Stimulated activated CD4-positive, alpha-beta T cell treated with anti-CD3 and anti-CD28 coated beads, Interleukin-1b, Interleukin-23, amount 100 ng/mL, for 24 hours (primary cell): ENCODE measurements around the gene NDUFS3.
A peak's percentile ranks its signal among the peaks of the same experiment; 100 is the strongest.
"Not testable (repeated sequence)": the region's sequence is repeated elsewhere in the genome, so short reads cannot be mapped to it uniquely, and the experiment has no call there.

Source experiments
- DNase-seq, 4 experiments: peaks; one replicate each; pipeline ENCODE4 v3.0.0-alpha.2; 2020; ENCODE audit warnings: low read depth in 4 of 4, low spot score in 1 of 4

The NDUFS3 gene

DNA sequence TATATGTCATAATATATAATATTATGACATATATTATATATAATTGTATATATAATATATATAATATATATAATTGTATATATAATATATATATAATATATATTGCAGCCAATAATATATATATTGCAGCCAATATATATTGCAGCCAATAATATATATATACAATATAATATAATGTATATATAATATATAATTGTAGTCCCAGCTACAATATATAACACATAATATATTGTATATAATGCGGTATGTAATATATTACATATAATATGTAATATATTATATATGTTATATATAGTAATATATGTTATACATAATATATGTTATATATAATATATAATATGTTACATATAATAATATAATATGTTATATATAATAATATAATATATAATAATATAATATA lies 20.2 kb upstream of the NDUFS3 start:
- DNase-seq = no peak

GRCh38 chr11:47560426-47560825 lies 18.4 kb upstream of the NDUFS3 start:
- DNase-seq = no peak

GRCh38 chr11:47562393-47562792 lies 16.5 kb upstream of the NDUFS3 start:
- DNase-seq = not testable (repeated sequence)

DNA sequence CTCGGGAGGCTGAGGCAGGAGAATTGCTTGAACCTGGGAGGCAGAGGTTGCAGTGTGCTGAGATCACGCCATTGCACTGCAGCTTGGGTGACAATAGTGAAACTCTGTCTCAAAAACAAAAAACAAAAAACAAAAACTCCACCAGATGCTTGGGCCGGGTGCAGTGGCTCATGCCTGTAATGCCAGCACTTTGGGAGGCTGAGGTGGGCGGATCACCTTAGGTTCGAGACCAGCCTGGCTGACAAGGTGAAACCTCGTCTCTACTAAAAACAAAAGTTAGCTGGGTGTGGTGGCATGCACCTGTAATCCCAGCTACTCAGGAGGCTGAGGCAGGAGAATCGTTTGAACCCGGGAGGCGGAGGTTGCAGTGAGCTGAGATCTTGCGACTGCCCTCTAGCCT lies 14.5 kb upstream of the NDUFS3 start:
- not testable (repeated sequence) for DNase-seq

- no peak for DNase-seq
Observed at GRCh38 chr11:47564933-47565339, 13.9 kb upstream of the NDUFS3 start.

DNA sequence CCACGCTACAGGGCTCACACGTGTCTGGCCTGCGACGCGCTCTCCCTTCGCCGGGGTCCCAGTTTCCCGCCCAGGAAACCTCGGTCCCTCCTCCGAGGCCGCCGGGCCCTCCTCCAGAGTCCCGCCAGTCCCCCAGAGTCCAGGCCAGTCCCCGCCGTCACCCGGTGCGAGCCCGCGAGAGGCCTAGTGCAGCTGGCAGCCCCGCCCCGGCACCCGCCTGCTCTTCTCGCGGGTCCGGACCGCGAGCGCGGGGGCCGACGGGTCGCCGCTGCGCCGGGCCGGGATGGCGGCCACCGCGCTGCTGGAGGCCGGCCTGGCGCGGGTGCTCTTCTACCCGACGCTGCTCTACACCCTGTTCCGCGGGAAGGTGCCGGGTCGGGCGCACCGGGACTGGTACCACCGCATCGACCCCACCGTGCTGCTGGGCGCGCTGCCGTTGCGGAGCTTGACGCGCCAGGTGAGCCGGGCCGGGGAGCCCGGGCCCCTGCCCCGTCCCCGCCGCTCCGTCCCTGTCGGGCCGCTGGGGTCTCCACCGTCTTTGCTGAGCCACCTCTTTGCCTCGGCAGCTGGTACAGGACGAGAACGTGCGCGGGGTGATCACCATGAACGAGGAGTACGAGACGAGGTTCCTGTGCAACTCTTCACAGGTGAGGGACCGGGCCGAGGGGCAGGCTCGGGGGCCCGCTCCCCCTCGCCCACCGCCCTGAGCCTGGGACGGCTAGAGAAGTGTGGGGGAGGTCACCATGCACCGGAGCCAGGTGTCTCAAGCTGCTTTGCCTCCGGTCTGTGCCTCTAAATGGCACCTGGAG lies 13.3 kb upstream of the NDUFS3 start, which contains the start of gene PTPMT1:
PTPMT1 (plus strand) TSS at position 260 of the 809 bp plus-strand sequence; CDS start at position 284, 24 bp downstream.
- peak in 3 of 4 experiments; percentile 21 to 61 (median 56) for DNase-seq

DNA sequence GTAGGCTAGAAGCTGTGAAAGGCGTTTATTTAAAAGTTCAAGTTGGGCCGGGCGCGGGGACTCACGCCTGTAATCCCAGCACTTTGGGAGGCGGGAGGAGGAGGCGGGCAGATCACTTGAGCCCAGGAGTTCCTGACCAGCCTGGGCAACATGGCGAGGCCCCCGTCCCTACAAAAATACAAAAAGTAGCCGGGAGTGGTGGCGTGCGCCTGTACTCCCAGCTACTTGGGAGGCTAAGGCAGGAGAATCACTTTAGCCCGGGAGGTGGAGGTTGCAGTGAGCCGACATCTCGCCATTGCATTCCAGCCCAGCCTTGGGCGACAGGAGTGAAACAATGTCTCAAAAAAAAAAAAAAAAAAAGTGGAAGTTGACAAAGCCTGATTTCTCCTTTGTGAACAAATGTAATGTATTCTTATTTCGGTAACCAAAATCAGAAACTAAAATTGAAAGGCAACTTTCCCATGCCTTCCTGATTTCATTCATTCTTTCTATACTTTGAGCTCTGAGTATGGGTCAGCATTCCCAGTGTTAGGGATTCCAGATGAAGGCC lies 12.7 kb upstream of the NDUFS3 start:
- DNase-seq = peak in 1 of 4 experiments; percentile 7

- DNase-seq = no peak
Observed at GRCh38 chr11:47569646-47570045, 9.2 kb upstream of the NDUFS3 start.

DNA sequence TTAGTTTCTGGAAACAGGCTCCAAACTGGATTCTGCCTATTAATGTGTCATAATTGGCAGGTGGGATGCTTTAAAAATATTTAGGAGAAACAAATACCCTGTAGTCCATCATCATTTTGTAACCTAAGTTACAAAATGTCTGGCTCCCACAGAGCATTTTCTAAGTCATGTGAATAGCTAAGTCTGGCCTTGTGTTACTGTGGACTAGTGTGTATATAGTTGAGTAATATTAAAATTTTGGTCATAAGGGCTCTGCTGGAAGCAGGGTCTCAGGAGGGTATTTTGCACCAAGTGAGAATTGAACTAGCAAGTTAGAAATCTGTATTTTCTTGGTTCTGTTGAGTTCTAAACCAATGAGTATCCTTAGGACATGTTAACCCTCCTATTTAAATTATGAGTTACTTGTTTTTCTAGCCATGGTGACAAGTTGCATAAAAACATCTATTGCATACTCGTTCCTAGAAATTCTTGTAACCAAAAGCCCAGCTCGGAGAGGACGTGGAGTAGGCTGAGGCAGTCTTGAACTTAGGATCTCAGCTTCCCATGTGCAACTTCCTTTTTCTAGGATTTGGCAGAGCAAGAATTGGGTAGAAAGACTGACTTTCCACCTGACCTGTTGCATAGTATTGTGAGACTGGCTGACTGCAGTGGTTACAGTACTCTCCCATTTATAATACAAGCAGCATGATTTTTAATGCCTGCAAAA lies 8.1 kb upstream of the NDUFS3 start:
- DNase-seq = no peak

GRCh38 chr11:47571357-47571729 lies 7.5 kb upstream of the NDUFS3 start:
- DNase-seq = no peak

GRCh38 chr11:47571895-47572294 lies 7.0 kb upstream of the NDUFS3 start:
- DNase-seq = no peak

DNA sequence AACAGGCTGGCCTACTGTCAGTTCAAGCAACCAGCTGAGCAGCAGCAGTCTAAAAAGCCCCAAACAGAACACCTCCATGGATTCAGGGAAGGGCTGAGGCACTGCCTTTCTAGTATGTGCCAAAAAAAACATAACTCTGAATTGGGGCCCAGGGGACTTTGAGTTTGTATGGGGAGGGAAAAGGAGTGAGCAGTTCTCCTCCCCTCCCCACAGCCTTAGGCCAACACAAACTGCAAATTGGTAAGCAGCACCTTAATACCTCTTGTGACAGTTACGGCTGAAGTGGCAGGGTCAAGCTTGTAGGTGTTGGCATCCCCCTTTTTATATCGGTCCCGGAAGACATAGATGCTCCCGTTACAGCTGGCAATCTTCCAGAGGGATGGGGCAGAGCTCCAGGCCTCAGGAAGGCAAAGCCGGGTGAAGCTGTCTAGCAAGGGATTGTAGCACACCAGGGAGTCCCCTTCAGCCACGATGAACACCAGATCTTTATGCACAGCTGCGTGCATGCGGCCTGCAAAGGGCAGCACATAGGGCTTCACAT lies 6.1 kb upstream of the NDUFS3 start:
- DNase-seq = no peak

GRCh38 chr11:47573321-47573720 lies 5.6 kb upstream of the NDUFS3 start:
- no peak for DNase-seq

GRCh38 chr11:47577460-47578041 lies 1.3 kb upstream of the NDUFS3 start:
- no peak for DNase-seq

DNA sequence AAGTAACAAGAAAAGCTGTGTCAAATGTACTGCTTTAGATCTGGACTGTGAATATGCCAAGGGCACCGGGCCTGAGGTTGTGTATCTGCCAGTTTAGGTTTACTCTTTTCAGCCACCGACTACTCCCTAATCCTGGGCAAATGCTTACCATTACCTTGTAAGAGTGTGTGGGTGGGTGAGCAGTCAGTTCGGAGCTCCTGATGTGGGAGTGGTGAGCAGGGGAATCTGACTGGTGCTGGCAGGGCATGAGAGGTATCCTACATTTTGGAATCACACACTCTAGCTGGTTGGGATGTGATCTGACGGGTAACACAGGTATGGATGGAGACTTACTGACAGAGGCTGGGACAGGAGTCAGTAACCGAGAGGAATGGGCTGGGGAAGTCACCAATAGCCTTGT lies 5.0 kb downstream of the NDUFS3 start:
- no peak for DNase-seq

DNA sequence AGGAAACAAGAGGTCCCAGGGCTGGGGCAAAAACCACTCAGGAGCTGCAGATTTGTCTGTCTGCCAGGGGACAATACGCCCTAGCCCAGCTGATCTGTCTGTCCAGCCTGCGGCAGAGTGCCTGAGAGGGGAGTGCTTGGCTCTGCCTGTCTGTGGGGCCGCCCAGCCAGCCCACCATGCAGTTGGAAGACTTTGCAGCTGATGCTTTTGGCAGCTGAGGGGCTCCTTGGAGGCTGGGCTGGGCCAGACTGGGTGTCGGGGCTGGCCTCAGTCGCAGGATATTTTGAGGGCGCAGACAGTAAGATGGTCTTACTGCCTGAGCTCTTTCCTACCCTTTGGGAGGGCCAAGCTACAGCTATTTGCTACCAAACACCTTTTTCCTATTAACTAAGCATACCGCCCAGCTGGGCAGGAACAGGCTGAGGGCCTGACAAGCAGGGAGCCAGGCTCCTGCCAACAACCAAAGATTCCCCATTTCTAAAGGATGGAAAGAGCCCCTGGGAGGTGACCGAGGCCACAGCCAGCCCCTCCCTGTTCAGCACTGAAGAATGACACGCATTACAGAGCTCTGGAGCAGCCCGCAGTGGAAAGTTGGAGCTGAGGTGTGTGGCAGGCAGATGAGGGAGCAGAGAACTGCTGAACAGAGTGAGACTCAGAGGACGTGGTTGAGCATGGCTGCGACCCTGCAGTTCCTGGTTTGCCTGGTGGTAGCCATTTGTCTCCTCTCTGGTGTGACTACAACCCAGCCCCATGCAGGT lies 7.4 kb downstream of the NDUFS3 start, which contains the start of gene FAM180B:
FAM180B (plus strand) TSS at position 581 of the 758 bp plus-strand sequence; CDS start at position 672, 91 bp downstream.
- DNase-seq = no peak

DNA sequence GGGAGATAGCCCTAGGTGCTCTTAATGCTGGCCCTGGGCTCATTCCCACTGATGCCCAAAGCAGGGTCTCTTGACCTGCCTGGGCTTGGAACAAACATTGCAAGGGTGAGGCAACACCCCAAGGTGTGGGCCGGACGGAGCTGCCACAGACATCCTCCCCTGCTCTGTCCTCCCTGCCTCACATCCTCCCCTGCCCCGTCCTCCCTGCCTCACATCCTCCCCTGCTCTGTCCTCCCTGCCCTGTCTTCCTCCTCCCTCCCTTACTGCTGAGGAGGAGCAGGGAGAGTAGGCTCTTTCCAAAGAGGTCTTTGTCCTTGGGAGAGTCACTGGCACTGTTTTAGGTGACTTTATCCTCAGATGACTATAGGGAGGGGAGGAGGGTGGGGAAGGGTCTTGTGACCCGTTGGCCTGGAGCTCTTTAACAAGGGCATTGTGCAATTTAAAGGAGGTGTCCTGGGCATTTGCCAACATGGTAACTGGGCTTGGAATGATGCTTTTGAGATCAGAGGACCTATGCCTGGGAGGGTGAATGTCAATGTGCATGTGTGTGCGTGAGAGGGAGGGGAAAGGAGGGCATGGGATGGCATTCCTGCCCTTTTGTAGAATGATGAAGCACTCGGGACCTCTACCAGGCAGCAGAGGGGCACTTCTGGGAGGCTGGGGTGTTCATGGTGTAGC lies 8.3 kb downstream of the NDUFS3 start:
- no peak for DNase-seq

GRCh38 chr11:47587723-47588326 lies 9.0 kb downstream of the NDUFS3 start:
- no peak for DNase-seq

GRCh38 chr11:47589118-47589517 lies 10.2 kb downstream of the NDUFS3 start:
- DNase-seq = no peak

GRCh38 chr11:47589584-47589976 lies 10.7 kb downstream of the NDUFS3 start:
- DNase-seq = no peak
